Kidney (tissue), 14 donors: ENCODE results near the gene HEPH. TPM values are rescaled to one million over a fixed set of nuclear protein-coding genes. Genes with fewer than 3 reads are reported as not detected.

Source experiments
- DNase-seq, 5 donors: peaks; one replicate each; pipeline ENCODE4 v3.0.0-alpha.2; 2013 to 2020
- FAIRE-seq: peaks from 2 replicates; lab custom pipeline; 2012; peaks lifted over from hg19 to GRCh38; lab: Jason Lieb, UNC
- H3K27ac ChIP-seq, 2 donors: one replicate each; pipeline ENCODE4 v1.7.0; 2013; ENCODE audit warnings: low read depth in 2 of 2, low read length in 2 of 2, inconsistent platforms in 1 of 2
- H3K27me3 ChIP-seq: one replicate; pipeline ENCODE4 v1.7.1; 2013; ENCODE audit warnings: low read length, inconsistent platforms; ENCODE audit not compliant: control insufficient read depth, insufficient read depth
- H3K36me3 ChIP-seq, 3 donors: one replicate each; pipeline versions ENCODE4 v1.7.0 to v1.7.1; 2013; ENCODE audit warnings: low read length in 3 of 3, control low read depth in 1 of 3, inconsistent platforms in 1 of 3; ENCODE audit not compliant: insufficient read depth in 3 of 3, control insufficient read depth in 2 of 3
- H3K4me1 ChIP-seq, 3 donors: one replicate each; pipeline versions ENCODE4 v1.7.0 to v1.7.1; 2013; ENCODE audit warnings: low read length in 3 of 3, inconsistent platforms in 1 of 3, low read depth in 1 of 3; ENCODE audit not compliant: control insufficient read depth in 2 of 3, insufficient read depth in 2 of 3
- H3K4me3 ChIP-seq, 3 donors: one replicate each; pipeline versions ENCODE4 v1.7.0 to v1.8.1; 2013; ENCODE audit warnings: low read length in 3 of 3, control low read depth in 1 of 3, inconsistent platforms in 1 of 3
- H3K9ac ChIP-seq, 3 donors: one replicate each; pipeline versions ENCODE4 v1.7.0 to v1.7.1; 2013; ENCODE audit warnings: low read length in 3 of 3, control low read depth in 1 of 3, inconsistent platforms in 1 of 3
- H3K9me3 ChIP-seq, 3 donors: one replicate each; pipeline versions ENCODE4 v1.7.0 to v1.7.1; 2013; ENCODE audit warnings: low read length in 3 of 3, control low read depth in 1 of 3, inconsistent platforms in 1 of 3; ENCODE audit not compliant: control insufficient read depth in 2 of 3, insufficient read depth in 1 of 3
- intact Hi-C: fragments of 100-400 bp; cut with DNase I; formaldehyde crosslinking; loops from one replicate; pipeline ENCODE4 v1.11.1; 2022
- polyA plus RNA-seq: library from polyadenylated mRNA; stranded (reverse); fragments of 350-450 nt; fragmentation: Illumina TruSeq; extraction: RNeasy Lipid Tissue Mini Kit (QIAGEN cat#74804); gene quantifications from one replicate; pipeline ENCODE4 v1.2.3, GENCODE V29; 2014; ENCODE audit warnings: low read depth, low replicate concordance; ENCODE audit not compliant: insufficient read depth
- total RNA-seq: library from RNA; stranded (reverse); fragmentation: NEBNext Ultra II Directional; extraction: Animal tissue kit (Norgen Biotek cat#: 25700); gene quantifications from one replicate; pipeline ENCODE4 v1.2.1, GENCODE V29; 2021
- TF ChIP-seq, protein P1 (sequence below): IDR thresholded peaks from 3 replicates; pipeline ENCODE4 v1.5.1; 2012; ENCODE audit warnings: mild to moderate bottlenecking, moderate library complexity, borderline replicate concordance; ENCODE audit not compliant: insufficient read depth; ENCODE audit errors: extremely low read depth
- donor health status: control.
- donor health status: control.
- donor health status: control.
- donor health status: control.
- donor health status: control.
- donor health status: DM: yes; HTN: yes; CAD: no.
- donor health status: Normal renal cell carcinoma (clear cell type).

HEPH gene
- total and polyA plus RNA-seq, 2 donors from 2014 or later: 6.2 to 14.4 TPM

DNA sequence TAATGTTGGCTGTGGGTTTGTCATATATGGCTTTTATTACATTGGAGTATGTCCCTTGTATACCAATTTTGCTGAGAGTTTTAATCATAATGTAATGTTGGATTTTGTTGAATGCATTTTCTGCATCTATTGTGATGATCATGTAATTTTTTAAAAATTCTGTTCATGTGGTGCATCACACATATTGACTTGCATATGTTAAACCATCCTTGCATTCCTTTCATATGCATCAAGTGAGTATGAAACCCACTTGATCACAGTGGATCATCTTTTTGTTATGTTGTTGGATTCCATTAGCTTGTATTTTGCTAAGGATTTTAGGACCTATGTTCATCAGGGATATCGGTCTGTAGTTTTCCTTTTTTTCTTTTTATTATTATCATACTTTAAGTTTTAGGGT lies 12.1 kb downstream of the HEPH start:
- no peaks in the 10 kb centered on the region for H3K27me3 ChIP-seq
- TF ChIP-seq, protein P1, sequence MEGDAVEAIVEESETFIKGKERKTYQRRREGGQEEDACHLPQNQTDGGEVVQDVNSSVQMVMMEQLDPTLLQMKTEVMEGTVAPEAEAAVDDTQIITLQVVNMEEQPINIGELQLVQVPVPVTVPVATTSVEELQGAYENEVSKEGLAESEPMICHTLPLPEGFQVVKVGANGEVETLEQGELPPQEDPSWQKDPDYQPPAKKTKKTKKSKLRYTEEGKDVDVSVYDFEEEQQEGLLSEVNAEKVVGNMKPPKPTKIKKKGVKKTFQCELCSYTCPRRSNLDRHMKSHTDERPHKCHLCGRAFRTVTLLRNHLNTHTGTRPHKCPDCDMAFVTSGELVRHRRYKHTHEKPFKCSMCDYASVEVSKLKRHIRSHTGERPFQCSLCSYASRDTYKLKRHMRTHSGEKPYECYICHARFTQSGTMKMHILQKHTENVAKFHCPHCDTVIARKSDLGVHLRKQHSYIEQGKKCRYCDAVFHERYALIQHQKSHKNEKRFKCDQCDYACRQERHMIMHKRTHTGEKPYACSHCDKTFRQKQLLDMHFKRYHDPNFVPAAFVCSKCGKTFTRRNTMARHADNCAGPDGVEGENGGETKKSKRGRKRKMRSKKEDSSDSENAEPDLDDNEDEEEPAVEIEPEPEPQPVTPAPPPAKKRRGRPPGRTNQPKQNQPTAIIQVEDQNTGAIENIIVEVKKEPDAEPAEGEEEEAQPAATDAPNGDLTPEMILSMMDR: no peak
- peaks cover 0 to 3% (median 0%) of the 10 kb centered on the region in 3 donors for H3K36me3 ChIP-seq
- H3K4me3 ChIP-seq: no peak overlapping the region
- no peak for FAIRE-seq
- intact Hi-C loops: no loop called here
- H3K9me3 ChIP-seq: peaks cover 0 to 1% (median 0%) of the 10 kb centered on the region in 3 donors
- DNase-seq: no peak
- H3K4me1 ChIP-seq: no peaks in the 10 kb centered on the region
- H3K9ac ChIP-seq: no peak overlapping the region
- H3K27ac ChIP-seq: no peak overlapping the region

DNA sequence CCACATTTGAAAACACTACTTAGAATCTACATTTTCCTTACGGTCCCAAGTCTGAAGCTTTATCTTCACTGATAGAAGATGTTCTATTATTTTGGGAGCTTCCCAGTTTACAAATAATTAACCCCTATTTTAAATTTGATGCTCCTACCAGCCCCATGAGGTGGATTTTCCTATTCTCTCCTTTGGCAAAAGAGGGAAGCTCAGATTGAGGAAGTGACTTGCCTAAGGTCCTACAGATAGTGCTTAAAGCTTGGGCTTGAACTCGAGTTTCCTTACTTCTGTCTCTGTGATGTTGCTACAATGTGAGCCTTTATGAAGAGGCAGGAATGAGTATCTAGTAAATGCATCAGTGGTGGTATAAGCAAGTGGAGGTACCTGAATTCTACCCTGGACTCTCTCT lies 27.5 kb downstream of the HEPH start:
- TF ChIP-seq, protein P1: no peak
- Histone ChIP-seq H3K9me3 (no peaks in the 10 kb centered on the region), H3K36me3 (no peaks in the 10 kb centered on the region), H3K9ac (no peak overlapping the region), H3K4me1 (no peaks in the 10 kb centered on the region), H3K27me3 (no peaks in the 10 kb centered on the region), H3K27ac (no peak overlapping the region), H3K4me3 (no peak overlapping the region)
- intact Hi-C loops: no loop called here
- DNase-seq (no peak), FAIRE-seq (no peak)

DNA sequence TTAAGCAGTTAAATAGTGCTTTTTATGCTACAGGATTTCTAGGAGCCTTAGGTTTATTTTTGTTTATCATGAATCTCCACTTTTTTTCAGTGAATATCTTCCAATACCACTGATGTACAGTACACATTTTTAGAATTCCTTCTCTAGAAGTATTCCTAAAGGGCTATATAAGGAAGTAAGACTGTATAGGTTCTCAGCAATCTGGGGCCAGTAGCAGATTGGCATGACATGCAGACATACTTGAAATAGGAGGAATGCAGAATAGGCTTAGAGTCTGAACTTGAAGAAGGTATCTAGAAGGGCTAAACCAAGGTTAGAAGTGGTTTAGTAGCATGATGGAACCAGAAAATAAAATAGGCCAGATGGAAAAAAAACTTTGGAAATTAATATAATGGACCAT lies 29.8 kb downstream of the HEPH start:
- H3K36me3 ChIP-seq: no peaks in the 10 kb centered on the region
- DNase-seq (no peak), FAIRE-seq (no peak)
- H3K9me3 ChIP-seq: no peaks in the 10 kb centered on the region
- H3K27ac ChIP-seq: no peak overlapping the region
- no peak overlapping the region for H3K4me3 ChIP-seq
- no peaks in the 10 kb centered on the region for H3K27me3 ChIP-seq
- no peaks in the 10 kb centered on the region for H3K4me1 ChIP-seq
- TF ChIP-seq, protein P1: no peak
- intact Hi-C loops: no loop called here
- no peak overlapping the region for H3K9ac ChIP-seq

DNA sequence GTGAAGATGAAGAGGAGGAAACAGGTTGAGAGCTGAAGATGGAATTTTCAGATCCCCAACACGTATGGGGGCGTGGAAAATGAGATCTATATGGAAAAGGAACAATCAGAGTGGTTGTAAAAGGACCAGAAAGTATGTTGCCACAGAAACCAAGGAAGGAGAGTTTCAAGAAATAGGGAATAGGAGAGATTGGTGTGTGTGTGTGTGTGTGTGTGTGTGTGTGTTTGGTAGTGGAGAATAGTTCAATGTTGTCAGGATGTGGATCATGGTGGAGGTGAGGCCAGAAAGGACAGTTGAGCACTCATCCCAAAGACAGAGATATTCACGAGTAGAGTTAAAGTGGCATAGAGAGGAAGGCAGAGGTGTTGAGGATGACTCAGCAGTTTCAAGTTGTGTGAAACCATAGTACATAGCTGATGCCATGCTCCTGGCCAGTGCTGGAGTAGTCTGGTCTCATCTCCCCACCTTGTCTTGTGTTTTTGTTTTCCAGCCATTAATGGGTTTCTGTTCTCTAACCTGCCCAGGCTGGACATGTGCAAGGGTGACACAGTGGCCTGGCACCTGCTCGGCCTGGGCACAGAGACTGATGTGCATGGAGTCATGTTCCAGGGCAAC lies 36.1 kb downstream of the HEPH start:
- no peak for FAIRE-seq
- H3K9ac ChIP-seq: no peak overlapping the region
- TF ChIP-seq, protein P1: no peak
- no peak overlapping the region for H3K27ac ChIP-seq
- DNase-seq: no peak
- H3K36me3 ChIP-seq: peaks cover 0 to 2% (median 0%) of the 10 kb centered on the region in 3 donors
- intact Hi-C loops: no loop called here
- no peaks in the 10 kb centered on the region for H3K27me3 ChIP-seq
- H3K9me3 ChIP-seq: no peaks in the 10 kb centered on the region
- H3K4me1 ChIP-seq: no peaks in the 10 kb centered on the region
- H3K4me3 ChIP-seq: no peak overlapping the region
